ENCODE results near the gene MRPS14. TPM values are rescaled to one million over a fixed set of nuclear protein-coding genes. Genes with fewer than 3 reads are reported as not detected.

The MRPS14 gene
- total RNA-seq, 1 experiment from 2014 or later, result 25.1 TPM

- Histone ChIP-seq H3K27ac (ENCODE audit: low read length) (no peak overlapping the region), H3K9me3 (ENCODE audit: control insufficient read depth, insufficient read depth, low read depth, low read length) (no peaks in the 10 kb centered on the region), H3K4me3 (ENCODE audit: low read depth in 2 of 2, low read length in 2 of 2) (no peak overlapping the region), H3K4me1 (ENCODE audit: control insufficient read depth, insufficient read depth, low read length) (peaks cover 5% of the 10 kb centered on the region; the same call in 1 of the 2 replicates), H3K27me3 (ENCODE audit: control insufficient read depth, insufficient read depth, low read length) (peaks cover 12% of the 10 kb centered on the region; the same call in 1 of the 2 replicates), H3K36me3 (ENCODE audit: control insufficient read depth, insufficient read depth, low read length) (no peaks in the 10 kb centered on the region)
- intact Hi-C loops (cut with micrococcal nuclease; ENCODE audit: unreplicated experiment) (no loop called here), in situ Hi-C loops (cut with HindIII; ENCODE audit: low pct_unique_long_range_greater_than_20kb, low sequenced_read_pairs) (no loop called here)
- DNase-seq (ENCODE audit: low read depth, low spot score), result no peak
- no TSS peak for BruUV-seq (replicated peaks)
- ChIA-PET POLR2A (no interaction called here), CTCF (no interaction called here)
- no peak for TF ChIP-seq POLR2AphosphoS5 (IDR thresholded peaks at IDR 0.05; ENCODE audit: low read depth, low read length)
- TF ChIP-seq CTCF (IDR thresholded peaks at IDR 0.05), result no peak
- no peak for TF ChIP-seq REST (IDR thresholded peaks at IDR 0.05; ENCODE audit: insufficient read depth in 1 of 2, low read depth in 2 of 2, low read length in 1 of 2)
- no peak for TF ChIP-seq SIN3A (IDR thresholded peaks at IDR 0.05; ENCODE audit: borderline replicate concordance, insufficient read depth, low read depth, low read length)
- TF ChIP-seq TCF7L2 (IDR thresholded peaks at IDR 0.05; ENCODE audit: low read depth, low read length), result no peak
- ATAC-seq, result no peak
Measured at GRCh38 chr1:175071276-175071943, 48.2 kb upstream of the MRPS14 start.

DNA sequence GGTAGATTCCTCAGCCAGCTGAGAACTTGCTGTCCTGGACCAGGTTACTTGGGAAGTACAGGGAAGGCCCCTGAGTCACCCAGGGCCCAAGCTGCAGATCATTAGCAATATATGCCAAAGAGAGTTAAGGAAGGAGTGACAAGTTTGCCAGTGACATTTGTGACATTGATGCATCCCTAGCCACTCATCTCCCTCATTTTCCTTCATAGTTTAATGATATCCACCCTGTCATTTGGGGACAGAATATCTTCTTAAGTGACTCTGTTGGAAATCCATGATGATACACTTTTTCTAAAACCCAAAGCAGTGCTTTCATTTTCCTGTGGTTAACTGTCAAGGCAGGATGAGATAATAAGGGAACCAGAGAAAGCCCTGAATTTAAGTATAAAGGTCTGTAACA, 47.6 kb upstream of the MRPS14 start:
- in situ Hi-C loops (cut with HindIII; ENCODE audit: low pct_unique_long_range_greater_than_20kb, low sequenced_read_pairs) (no loop called here), intact Hi-C loops (cut with micrococcal nuclease; ENCODE audit: unreplicated experiment) (no loop called here)
- DNase-seq (ENCODE audit: low read depth, low spot score) (no peak), ATAC-seq (no peak)
- peaks cover 5% of the 10 kb centered on the region; the same call in 1 of the 2 replicates for H3K4me1 ChIP-seq (ENCODE audit: control insufficient read depth, insufficient read depth, low read length)
- TF ChIP-seq SIN3A (IDR thresholded peaks at IDR 0.05; ENCODE audit: borderline replicate concordance, insufficient read depth, low read depth, low read length) (no peak), POLR2AphosphoS5 (IDR thresholded peaks at IDR 0.05; ENCODE audit: low read depth, low read length) (no peak), CTCF (IDR thresholded peaks at IDR 0.05) (no peak), REST (IDR thresholded peaks at IDR 0.05; ENCODE audit: insufficient read depth in 1 of 2, low read depth in 2 of 2, low read length in 1 of 2) (no peak)
- H3K27me3 ChIP-seq (ENCODE audit: control insufficient read depth, insufficient read depth, low read length), result peaks cover 12% of the 10 kb centered on the region; the same call in 1 of the 2 replicates
- ChIA-PET POLR2A (no interaction called here), CTCF (no interaction called here)
- no TSS peak for BruUV-seq (replicated peaks)
- no peaks in the 10 kb centered on the region for H3K9me3 ChIP-seq (ENCODE audit: control insufficient read depth, insufficient read depth, low read depth, low read length)
- H3K27ac ChIP-seq (ENCODE audit: low read length), result no peak overlapping the region
- no peak overlapping the region for H3K4me3 ChIP-seq (ENCODE audit: low read depth in 2 of 2, low read length in 2 of 2)
- no peaks in the 10 kb centered on the region for H3K36me3 ChIP-seq (ENCODE audit: control insufficient read depth, insufficient read depth, low read length)

Data from Panc1 (cell line).